ENCODE measurements around the gene EPHB4.

- no peak for TF ChIP-seq POLR2A (IDR thresholded peaks at IDR 0.05; ENCODE audit: extremely low read depth, insufficient read length)
- TF ChIP-seq CTCF (IDR thresholded peaks at IDR 0.05; ENCODE audit: low read depth, low read length), result no peak
- TF ChIP-seq MYC (IDR thresholded peaks at IDR 0.05; ENCODE audit: low read depth, low read length), result no peak
Observed at GRCh38 chr7:100763556-100764140, 63.7 kb downstream of the EPHB4 start.
